ENCODE measurements around the gene C7orf33.
A peak's percentile ranks its signal among the peaks of the same experiment; 100 is the strongest.
"Not testable (repeated sequence)": the region's sequence is repeated elsewhere in the genome, so short reads cannot be mapped to it uniquely, and the experiment has no call there.

C7orf33 gene

DNA sequence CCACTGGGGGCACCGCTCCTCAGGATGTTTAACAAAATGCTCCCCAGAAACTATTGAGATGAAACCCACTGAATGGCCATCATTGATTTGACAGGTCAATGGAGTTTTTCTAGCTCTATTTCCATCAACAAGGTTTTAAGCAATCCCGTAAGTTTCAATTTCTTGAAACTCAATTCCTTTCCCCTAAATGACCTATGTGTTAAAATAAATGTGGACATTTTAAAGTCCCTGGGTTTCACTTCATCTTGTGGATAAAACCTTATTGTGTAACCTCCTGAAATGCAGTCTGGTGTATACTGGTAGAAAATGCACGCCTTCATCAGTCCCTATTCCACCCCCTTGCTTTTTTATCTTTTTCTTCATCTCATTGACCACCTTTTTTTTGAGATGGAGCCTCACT is 8.9 kb upstream of the C7orf33 start:
- DNase-seq = no peak

DNA sequence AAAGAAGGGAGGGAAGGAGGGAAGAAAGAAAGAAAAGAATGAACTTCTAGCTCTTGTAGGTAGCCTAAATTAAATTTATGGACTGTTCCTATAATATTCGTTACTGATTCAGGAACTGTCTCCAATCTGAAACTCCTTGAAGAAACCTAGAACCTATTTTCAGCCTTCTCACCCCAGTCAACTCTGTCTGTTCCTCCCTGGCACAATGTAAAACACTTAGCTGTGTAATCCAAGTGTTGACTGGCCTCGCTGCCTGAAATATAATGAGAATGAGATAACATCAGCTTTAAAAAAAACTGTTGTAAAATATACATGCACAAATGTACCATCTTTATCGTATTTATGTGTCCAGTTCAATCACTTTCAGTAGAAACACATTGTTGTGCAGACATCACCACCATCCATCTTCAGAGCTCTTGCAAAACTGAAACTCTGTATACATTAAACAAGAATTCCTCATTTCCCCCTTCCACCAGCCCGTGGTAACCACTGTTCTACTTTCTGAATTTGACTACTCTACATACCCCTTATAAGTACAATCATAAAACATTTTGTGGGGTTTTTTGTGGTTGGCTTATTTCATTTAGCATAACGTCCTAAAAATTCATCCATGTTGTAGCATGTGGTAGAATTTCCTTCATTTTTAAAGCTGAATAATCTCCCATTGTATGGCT is 6.3 kb upstream of the C7orf33 start:
- DNase-seq = no peak

DNA sequence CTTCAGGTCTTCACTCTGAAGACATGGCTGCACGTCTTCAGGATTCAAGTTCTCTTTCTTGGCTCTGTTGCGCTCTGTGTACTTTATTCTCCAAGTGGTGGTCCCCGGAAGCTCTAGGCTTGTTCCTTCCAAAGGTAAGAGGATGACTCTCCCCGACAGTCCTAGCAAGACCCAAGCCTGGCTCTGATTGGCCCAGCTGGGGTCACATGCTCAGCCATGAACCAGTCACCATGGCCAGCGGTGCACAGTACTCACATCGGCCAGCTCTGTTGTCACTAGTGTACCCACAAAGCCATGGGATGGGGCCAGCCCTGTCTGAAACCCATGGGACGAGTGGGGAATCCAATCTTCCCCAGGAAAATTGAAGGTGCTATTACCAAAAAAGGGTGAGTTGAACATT is 5.2 kb upstream of the C7orf33 start:
- DNase-seq = no peak

DNA sequence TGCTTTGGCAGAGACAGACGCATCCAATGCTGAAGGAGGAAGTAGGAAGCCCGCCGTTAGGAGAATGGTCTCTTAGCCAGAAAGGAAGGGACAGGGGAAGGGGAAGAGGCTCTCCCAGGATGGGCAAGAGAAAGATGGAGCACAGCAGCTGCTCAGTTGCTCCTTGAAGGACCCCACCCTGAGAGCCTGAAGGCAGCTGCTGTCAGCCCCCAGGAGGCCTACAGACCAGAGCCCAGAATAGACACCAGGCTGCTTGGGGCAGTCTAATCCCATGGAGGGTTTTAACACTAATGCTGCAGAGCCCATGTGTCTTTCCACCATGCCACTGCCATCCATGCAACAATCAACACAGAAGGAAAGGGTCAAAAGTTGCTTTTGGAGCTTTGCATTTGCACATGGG is 3.5 kb upstream of the C7orf33 start:
- no peak for DNase-seq

DNA sequence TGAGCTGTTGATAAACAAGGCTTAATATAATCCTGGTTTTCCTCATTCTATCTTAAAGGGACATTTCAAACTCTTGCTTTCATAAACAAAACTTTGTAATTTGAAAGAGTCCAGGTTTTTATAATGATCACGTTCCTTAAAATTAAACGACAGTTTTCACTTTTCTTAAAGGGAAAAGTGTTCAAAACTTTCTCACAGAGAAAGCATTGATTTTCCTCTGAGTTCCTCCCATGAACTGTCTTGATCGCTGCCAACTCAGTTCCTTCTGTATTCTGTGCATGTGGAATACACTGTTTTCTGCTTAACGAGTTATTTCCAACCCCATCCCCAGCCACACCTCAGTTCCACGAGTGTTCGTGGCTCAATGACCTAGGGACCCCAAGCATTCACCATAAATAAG is 2.4 kb upstream of the C7orf33 start:
- no peak for DNase-seq

DNA sequence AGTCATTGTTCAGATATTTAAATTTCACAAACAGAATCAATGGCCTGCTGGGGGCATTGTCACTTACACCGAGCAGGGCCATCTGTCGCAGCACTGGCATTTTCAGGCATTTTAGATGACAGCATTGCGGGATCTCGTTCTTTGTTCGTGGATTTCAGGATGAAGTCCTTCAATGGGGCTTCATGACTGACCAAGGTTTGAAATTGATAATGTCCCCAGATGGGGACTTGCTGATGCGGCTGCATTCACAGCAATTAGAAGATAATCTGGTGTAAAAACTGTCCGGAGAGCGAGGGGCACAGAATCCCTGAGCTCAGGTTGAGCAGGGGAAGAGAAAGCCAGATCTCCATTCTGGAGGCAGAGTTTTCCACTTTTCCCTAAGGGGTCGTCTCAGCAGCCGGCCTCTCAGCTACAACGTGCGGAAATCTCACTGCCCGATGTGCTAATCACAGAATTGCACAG is 1.9 kb upstream of the C7orf33 start:
- DNase-seq = no peak

DNA sequence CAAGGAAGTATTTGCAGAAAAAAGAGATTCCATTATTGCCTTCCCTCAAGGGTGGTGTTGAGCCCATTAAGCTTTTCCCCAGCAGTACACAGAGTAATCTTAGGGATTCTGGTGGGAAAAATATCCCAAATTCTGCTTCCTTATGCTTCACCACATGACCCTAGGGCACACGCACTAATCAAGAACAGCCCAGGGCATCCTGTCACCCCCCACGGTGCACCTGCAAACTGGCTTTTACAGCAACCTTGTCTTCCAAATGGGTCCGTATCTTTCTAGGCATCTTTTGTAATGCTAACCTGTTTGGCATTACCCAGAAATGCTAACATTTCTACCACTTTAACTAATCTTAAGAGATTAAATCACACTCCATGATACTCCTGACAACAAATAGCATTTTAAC is 926 bp upstream of the C7orf33 start:
- no peak for DNase-seq

DNA sequence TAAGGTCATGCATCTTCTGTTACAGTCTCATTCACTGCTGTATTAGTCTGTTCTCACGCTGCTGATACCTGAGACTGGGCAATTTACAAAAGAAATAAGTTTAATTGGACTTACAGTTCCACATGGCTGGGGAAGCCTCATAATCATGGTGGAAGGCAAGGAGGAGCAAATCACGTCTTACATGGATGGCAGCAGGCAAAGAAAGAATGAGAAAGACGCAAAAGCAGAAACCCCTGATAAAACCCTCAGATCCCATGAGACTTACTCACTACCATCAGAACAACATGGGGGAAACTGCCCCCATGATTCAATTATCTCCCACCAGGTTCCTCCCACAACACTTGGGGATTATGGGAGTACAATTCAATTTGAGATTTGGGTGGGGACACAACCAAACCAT is 5.8 kb downstream of the C7orf33 start:
- DNase-seq = not testable (repeated sequence)

DNA sequence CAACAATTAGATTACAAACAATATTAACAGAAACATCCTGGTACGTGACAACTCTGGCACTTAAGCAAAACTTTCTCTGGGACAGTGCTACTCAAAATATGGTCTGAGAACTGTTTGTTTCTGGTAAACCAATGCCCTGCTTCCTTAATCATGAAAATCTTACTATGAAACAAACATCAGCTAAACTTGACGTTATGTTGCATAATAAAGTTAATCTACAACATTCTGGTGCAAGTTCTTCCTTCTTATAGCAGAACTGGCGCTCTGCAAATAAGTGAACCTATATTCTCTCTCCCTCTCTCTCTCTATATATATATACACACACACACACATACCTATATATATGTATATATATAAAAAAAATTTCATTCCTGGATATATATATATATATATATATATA is 7.8 kb downstream of the C7orf33 start:
- no peak for DNase-seq

DNA sequence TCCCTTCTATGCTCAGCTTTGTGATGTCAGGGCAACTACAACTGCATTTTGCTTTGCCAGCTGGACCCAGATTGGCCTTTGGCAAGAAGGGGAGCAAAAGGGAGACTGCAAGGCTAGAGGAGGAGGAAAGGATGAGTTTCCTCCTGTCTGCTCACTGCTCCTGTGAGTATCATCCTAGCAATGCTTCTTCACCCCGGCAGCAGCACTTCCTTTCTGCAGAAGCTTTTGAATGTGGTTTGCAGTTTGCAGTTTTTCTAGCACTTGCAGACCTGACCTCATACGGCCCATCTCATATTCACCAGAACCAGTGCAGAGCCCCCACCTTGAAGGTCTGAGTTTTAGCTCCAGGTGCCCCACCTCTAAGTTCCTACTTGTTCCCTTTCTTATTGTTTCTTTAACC is 14.8 kb downstream of the C7orf33 start:
- DNase-seq = no peak

DNA sequence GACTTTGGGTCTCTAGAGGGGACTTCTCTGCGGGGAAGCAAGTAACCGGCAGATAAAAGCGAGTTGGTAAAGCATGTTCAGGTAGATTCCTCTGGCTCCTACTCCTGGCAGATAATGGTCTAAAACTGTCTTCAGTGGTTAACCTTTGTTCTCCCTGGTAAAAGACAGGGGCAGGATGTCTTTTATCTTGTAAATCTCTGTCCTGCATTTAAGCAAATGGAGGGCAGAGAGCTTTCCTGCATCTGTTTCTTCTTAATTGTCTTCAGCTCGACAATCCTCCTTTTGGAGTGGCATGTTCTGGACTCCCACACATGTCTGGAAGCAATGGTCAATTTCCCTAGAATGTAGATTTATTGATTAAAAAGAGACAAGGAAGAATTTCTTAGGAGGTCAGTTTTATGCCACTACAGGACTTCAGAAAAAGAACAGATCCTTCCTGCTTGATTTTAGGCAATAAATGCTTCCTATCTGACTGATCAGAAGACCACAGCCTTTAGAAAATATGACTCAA is 16.6 kb downstream of the C7orf33 start:
- no peak for DNase-seq

DNA sequence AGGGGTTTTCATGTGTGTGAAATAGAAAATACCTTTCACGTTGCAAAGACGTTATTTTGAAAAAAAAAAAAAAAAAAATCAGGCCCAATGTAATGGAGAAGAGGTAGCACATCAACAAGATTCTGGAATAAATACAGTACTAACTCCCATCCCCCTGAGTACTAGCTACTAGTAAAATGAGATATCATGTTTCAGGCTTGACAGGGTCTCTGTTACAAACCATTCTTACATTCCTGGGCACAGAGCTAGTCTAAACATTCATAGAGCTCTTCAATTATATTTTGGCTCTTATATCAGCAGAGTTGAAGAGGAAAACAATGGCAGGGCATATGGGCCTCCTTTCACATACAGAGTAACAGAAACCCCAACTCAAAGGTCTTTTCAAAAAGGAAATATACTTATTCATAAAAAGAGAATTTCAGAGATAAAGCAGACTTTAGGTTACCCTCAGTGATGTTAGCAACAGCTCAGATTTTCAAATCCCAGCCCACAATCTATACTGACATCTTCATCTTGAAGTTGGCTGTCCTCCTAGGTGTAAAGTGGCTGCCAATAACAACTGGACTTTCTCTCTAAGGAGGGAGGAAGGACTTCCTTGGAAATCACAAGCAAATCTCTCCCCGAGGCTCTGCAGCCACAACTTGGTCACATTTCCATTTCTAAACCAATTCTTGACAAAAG is 18.6 kb downstream of the C7orf33 start:
- DNase-seq = no peak

DNA sequence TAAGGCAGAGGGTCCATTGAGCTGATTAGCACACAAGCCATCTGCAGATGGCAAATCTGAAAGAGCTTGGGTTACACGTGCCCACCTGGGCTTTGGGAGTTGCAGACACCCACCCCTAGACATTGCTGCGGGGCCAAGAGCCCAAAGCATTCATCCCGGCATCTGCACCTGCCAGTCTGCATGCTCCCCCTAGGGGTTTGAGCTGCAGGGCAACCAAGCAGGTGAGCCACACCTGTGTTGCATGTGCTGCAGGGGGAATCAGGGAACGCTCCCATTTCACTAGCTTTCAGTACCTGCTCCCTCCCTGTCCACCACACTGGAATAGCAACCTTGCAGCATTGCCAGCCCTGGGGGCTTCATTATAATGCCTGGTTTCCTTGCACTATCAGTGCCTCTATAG is 21.1 kb downstream of the C7orf33 start:
- DNase-seq = no peak

DNA sequence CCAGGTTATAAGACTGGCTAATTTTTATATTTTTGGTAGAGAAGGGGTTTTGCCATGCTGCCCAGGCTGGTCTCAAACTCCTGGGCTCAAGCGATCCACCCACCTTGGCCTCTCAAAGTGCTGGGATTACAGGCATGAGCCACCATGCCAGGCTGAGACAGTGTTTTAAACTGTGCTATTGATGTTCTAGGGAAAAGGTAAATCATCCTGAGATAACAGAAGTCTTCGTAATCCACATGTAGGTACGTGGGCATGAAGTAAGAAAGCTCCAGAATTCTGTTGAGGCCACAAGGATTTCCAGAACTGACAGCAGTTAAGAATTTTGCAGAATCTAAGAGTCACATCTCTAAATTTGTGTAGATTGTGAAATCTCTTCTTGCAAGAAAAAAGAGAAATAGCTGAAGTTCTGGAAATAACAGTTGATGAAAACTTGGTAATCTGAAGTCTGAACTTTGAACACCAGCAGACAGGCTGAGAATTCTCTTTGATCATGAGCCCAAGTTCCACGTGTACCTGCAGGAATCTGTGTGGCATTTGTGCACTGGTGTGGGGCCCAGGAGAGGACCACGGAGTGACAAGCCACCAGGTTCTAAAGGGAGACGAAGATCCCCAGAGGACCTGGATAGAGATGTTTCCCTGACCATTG is 24.6 kb downstream of the C7orf33 start:
- DNase-seq = no peak

DNA sequence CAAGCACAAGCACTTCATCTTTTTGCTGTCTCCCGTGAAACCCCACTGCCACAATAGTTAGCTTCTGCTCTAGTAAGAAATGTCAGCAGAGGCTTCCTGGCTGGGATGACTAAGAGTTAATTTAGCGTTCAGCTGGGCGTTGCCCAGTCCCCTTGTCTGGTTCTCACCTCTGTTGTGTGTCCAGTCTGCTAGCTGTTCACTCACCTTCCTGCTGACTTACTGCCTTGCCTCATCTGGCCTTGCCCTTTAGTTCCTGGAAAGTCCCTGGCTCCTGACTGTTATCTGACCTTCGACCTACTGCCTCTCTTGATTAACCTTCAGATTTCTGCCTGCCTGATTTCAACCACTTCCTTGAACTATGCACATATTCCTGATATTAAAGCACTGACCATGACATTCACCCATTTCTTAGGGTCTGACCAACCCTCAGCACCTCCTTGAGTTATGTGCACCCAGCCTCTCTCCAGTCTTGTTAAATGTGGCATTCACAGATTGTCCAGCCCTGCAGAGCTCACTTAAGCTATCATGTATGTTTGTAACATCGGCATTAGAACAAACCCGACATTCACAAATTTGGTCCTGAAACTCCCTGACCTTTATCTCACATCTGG is 30.3 kb downstream of the C7orf33 start:
- DNase-seq = no peak

DNA sequence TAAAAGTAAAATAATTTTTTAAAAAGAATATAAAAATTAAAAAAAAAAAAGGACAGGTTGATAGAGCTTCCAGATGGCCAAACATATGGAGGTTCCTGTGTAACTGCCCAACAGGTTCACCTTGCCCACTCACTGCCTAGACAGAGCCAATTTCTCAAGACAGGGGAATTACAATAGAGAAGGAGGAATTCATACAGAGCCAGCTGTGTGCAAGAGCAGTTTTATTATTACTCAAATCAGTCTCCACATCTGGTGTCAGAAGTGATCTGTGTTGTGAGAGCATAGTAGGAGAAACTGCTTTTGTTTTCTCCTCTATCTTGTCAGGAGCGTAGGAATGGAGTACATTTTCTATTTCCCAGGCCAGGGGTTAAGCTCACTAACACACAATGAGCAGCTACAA is 31.0 kb downstream of the C7orf33 start:
- DNase-seq = no peak

DNA sequence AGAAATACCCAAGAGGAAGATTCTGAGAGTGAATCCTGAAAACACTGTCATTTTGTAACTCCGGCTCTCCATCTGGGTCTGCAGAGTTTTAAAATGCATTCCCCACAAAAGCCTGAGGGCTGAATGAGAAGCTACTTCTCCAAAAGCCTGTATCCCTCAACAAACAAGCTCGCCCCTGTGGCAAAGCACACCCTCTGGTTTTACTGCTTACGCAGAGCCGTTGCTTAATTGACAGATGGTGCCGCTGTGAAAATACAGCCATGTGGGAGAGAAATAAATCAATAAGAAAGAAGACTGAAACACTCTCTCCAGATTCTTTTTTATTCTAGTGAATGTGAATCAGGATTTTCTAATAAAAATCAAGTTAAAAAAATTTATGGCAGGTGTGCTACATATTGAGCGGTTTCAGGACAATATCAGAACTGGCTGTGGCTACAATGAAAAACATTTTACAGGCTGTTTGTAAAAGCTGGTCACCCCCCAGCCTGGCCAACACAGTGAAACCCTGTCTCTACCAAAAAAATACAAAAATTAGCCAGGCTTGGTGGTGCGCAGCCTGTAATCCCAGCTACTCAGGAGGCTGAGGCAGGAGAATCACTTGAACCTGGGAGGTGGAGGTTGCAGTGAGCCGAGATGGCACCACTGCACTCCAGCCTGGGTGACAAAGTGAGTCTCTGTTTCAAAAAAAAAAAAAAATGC is 32.5 kb downstream of the C7orf33 start:
- DNase-seq = no peak

DNA sequence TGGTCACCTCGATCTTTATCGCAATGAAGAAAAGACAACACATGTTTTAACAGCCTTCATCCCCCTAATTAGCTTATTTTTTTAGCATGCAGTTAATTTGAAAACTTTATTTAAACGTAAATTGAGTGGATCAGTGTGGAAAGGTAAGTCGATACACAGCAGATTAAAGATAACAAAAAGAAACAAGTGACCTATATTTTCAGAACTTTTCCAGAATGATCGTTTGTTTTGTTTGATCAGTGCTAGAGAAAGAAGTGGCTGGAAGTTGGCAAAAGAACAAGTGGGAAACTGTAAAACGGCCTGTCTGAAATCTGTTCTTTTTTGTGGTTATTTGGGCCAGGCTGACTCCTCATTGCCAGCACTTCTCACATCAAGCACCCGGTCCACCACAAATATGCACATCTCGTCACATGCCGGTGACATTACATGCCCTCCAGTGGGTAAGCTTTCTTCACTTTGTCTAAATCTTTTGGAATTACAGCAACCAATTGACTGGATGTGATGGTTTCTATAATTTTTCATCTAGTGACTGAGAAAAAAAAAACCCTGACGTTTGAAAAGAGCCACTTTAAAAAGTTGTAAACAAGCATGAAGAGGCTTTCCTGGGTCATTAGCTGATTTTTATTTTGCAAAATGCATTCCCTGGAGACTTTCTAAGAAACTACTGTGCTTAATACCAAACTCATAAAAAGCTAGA is 33.2 kb downstream of the C7orf33 start:
- peak; percentile 14 for DNase-seq

DNA sequence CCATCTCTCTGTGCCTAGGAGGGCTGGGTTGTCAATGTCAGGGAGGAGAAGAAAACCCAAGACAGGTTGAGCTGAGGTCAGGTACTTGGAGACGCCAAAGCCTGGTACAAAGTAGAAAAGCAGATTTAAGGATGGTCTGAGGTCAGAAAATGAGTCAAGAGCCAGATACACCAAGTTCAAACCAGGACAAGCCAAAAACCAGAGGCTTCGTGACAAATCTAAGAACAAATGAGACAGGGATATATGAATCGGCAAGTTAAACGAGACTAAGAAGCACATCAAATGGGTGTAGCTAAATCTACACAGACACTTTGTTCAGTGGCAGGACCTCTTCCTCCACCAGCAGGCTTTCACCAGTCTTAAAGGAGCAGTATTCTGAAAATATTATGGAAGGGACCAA is 34.2 kb downstream of the C7orf33 start:
- no peak for DNase-seq

DNA sequence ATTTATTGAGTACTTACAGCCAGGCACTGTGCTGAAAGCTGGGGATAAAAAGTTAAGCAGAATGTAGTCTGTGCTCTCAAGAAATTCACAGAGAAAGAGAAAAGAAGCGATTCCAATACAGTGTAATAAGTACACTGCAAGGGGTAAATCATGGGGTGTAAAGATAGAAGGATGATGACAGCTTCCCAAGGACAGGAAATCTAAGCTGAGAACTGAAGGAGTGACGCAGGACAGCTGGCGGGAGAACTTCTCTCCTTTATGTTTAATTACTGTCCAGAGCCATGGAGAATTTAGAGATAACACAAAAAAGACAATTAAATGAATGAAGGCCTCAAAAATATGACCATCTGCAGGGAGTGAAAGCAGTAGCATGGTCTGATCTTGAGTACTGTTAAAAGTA is 34.8 kb downstream of the C7orf33 start:
- no peak for DNase-seq

DNA sequence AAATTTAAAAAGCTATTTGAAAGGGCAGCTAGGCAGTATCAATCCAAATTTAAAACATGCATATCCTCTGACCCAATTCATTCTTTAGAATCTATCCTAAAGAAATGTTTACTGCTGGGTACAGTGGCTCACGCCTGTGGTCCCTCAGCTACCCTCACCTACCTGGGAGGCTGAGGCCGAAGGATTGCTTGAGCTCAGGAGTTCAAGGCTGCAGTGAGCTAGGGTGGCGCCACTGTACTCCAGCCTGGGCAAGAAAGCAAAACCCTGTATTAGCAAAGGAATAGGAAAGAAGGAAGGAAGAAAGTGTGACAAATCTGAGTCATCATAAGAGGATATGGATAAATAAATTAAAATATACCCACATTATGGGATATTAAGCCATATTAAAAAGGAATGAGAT is 36.3 kb downstream of the C7orf33 start:
- no peak for DNase-seq

DNA sequence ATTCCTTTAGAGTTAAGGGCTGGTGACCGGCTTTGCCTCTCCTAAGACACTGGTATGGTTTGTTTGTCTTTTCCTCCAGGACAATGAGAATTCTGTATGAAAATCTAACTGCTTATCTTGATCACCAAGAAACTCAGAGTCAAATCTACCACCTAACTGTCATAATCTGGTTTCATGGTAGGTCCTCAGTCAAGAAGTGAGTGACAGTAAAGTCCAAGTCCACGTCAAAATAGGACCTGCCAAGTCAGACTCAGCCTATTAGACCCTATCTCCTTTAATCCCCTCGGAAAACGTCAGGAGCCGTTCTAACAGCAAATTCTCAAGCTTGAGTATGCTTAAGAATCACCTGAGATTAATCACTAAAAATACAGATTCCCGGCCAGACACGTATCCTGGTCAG is 37.4 kb downstream of the C7orf33 start:
- DNase-seq = no peak
